Glomerular endothelial cell (primary cell): Measurements from ENCODE around the gene CPEB1. TPM values are rescaled to one million over a fixed set of nuclear protein-coding genes. Genes with fewer than 3 reads are reported as not detected.

Experiments used
- DNase-seq: peaks from one replicate; pipeline ENCODE4 v3.0.0-alpha.2; 2011; ENCODE audit warnings: low read depth, low spot score; ENCODE audit errors: extremely low read depth
- total RNA-seq: library from RNA; depleted of rRNA; stranded (reverse); fragments of >200 nt; gene quantifications from 2 replicates; pipeline ENCODE4 v1.2.3, GENCODE V29; 2015

Gene CPEB1
- not detected in 2 replicates for total RNA-seq

DNA sequence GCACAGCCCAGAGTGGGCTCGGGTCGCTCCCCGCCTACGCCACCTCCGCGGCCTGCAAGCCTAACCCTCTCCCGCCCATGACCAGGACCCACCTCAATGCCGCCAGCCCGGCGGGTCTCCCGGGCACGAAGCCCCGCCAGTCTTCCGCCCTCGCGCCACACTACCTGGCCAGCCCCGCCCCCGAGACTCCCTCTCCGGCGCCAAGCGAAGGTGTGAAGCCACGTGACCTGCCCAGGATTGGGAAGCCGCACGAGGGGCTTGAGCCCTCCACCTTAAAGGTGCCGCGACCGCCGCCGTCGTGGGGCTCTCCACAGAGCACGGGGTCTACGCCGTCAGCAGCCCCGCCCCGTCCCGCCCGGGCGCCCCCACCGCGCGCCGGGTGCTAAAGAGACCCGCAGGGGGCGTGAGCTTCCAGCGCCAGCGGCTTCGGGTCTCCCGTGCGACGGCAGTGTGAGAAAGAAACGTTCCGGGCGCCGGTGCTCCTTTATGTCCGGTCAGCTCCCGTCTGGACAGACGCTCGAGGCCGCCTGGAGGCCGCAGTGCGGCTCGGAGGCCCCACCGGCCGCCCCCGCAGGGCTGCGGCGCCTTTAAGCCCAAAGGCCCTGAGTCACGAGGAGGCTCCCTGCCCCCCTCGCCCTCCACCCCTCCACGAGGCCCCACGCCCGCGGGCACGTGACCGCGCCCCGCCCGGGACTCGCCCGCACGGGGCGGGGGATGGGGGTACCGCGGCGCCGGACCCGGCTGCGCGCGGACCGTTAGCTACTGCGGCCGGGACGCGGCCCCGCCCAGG, at the start of gene CPEB1:
Gene CPEB1, minus strand, starts transcription at position 319 of the 790 bp plus-strand sequence. CDS start 18,904 bp downstream, outside the sequence.
- DNase-seq = no peak

- DNase-seq = no peak
Measured at GRCh38 chr15:82692171-82692570, 45.0 kb upstream of the CPEB1 start.

DNA sequence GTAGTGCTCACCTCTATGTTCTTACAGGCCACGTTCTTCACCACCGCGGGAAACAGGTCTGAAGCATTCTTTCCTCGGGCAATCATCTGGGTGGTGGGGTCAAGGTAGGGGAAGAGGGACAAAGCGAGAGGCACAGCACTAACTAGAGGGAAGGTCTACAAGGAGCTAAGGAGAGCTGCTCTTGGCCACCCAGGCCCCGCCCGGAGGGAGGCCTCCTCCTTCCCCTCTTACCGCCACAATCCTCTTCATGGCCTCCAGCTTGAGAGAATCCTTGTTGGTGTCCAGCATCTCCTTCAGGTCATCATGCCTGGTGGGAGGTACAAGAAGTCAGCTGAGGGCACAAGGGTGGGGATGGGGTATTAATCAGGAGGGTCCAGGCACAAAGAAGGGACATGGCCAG, 42.0 kb upstream of the CPEB1 start:
- DNase-seq = no peak

DNA sequence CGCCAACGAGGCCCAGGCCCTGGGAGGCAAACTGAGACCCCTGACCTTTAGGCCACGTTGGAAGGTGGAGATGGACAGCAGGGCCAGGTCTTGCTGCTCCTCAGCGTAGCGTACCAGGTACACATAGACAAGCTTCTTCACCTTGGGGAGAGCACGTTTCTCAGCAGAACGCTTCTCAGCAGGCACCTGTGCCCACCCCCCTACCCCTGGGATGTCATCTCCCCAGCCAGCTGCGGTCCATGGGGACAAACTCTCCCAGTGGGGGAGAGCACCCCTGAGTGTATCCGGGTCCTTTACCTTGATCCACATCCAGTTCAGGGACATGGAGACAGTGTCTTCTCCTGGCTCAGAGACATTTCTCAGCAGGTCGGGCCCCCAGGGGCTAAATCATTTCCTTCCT, 41.5 kb upstream of the CPEB1 start:
- DNase-seq = no peak

DNA sequence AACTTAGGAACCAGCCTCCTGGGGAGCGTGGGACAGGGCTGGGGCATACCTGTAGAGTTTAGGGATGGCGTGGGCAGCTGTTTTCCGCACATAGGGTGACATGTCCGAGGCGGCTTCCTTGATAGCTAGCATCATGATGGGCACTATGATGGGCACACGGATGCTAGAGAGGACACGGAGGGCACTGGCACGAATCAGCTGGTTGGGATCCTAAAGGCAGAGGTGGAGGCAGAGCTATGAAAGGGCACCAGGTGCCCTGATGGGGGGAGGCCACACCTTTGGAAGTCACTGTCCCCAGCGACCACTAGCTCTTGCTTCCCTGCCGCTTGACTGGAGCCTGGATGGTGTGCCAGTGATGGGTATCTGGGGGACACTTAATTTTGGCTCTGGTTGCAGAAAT, 34.2 kb upstream of the CPEB1 start:
- DNase-seq = no peak

GRCh38 chr15:82680200-82681102, 33.3 kb upstream of the CPEB1 start:
- DNase-seq = no peak

DNA sequence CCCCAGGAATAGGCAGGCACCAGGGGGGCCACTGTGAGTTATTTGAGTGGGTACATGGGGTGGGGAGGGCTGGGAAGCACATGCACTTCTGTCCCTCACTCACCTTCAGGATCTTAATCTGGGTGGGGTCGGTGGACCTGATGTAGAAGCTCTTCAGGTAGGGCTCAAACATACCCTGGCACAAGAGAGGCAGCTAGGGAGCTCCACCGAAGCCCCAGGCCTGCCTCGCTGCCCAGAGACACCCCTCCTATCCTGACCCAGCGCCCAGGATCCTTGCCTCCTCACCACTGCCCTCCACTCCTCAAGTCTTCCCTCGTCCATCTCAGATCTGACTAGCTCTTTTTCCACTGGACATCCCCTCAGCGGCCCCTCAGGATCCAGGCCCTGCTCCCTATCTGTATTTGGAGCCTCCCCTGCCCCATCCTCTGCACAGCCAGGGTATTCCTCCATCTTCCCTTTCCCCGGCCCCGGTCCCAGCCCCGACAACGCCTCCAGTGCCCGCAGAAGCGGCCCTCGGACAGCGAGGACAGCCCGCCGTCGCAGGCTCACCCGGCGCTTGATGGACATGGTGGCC, 32.5 kb upstream of the CPEB1 start:
- DNase-seq = no peak

DNA sequence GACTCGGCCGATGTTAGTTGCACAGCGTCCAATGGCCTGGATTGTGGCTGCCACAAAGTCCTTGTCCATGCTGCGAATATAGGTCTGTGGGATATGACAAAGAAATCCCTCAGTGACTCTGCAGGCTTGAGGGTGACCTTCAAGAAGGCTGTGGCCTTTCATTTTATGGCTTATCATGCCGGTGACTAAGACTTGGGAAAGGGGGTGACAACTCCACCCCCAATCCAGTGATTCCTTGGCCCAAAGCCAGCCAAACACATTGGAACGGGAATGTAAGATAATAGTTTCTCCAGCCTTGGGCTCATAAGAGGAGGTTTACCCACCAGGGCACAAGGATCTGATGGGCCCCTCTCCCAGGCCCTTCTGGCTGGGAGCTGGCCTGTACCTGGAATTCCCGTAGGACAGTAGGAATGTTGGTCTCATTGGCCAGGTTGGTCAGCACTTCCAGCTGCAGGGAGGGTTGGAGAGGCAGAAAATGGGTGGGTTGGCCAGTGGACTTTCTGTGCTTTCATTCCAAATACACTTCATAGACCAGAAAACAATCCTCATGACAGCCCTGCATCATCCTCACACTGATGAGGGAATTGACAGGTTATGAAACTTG, 30.7 kb upstream of the CPEB1 start:
- DNase-seq = no peak

- DNase-seq = no peak
Measured at GRCh38 chr15:82674873-82675272, 27.7 kb upstream of the CPEB1 start.

- DNase-seq = no peak
Measured at GRCh38 chr15:82670699-82671098, 23.5 kb upstream of the CPEB1 start.

DNA sequence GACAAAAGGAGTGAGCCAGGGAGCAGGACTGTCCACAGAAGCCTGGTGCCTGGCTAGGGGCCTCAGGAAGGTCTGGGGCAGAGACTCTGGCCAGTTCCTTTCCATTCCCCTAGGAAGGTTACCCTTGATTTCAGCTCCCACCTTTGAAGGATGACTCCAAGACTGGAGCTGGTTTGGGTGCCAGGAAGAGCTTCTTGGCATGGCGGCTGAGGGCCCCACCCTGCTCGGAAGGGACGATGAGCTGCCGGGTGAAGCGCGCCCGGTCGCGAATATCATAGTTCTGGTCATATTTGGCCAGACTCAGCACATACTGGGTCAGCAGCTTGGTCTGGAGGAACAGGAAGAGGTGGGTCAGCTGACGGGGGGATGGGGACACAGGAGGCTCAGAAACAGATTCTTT, 19.4 kb upstream of the CPEB1 start:
- DNase-seq = no peak

GRCh38 chr15:82664021-82664420, 16.9 kb upstream of the CPEB1 start:
- DNase-seq = no peak

DNA sequence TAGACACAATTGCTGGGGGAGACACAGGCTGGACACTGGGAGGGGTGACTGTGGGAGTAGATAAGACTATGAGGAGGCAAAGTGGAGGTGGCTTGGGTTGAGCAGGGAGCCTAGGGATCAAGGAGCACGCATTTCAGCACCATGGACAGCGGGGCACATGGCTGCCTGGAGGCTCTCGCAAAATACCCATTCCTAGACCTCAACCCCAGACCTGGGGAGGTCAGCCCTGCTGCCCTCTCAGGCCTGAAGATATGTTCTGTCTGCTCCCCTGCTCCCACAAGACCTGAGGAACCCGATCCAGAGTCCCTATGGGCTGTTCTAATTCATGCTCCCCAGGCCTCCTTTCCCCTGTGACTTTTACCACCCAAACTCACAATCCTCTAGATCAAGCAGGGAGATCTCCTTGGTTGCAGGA, 16.0 kb upstream of the CPEB1 start:
- no peak for DNase-seq

DNA sequence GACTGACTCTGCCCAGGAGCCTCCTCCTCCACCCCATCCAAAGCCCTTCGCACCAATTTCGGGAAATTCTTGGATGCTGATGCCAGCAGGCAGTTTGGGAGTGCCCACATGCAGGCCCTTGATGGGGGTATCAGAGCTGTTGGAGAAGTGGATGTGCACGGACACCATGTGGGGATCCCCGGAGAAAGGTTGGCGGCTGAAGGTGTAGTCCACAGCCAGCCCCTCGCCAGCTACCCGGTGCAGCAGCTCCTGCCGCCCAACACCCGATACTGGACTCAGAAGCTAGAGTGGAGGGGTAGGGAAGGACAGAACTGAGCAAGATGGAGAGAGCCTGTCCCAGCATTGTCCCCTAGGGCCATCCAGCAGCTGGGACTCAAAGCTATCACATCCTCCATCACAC, 15.5 kb upstream of the CPEB1 start:
- DNase-seq = no peak

- DNase-seq = no peak
Measured at GRCh38 chr15:82660378-82660777, 13.2 kb upstream of the CPEB1 start.

GRCh38 chr15:82656641-82657266, 9.6 kb upstream of the CPEB1 start:
- DNase-seq = no peak

GRCh38 chr15:82655606-82656005, 8.4 kb upstream of the CPEB1 start:
- DNase-seq = no peak

GRCh38 chr15:82653483-82654168, 6.5 kb upstream of the CPEB1 start:
- DNase-seq = no peak

- DNase-seq = no peak
Measured at GRCh38 chr15:82651708-82652107, 4.5 kb upstream of the CPEB1 start.

GRCh38 chr15:82650046-82650670, 3.0 kb upstream of the CPEB1 start:
- DNase-seq = no peak
